DOHH2 (cell line): ENCODE results near the gene COL5A1.

Source experiments
- H3F3A ChIP-seq: fragments of 200-600 bp; sonication (generic), shearing (Covaris generic); 2 replicates; pipeline ENCODE4 v1.6.0; 2016; ENCODE audit warnings: antibody characterized with exemption, mild to moderate bottlenecking; ENCODE audit not compliant: control insufficient read depth, insufficient read depth
- H3K27ac ChIP-seq: fragments of 200-600 bp; sonication (generic); 2 replicates; pipeline ENCODE4 v1.5.1; 2014; ENCODE audit warnings: low read depth, mild to moderate bottlenecking, low read length, moderate library complexity
- H3K27me3 ChIP-seq: fragments of 200-600 bp; sonication (generic); 2 replicates; pipeline ENCODE4 v1.6.1; 2014; ENCODE audit warnings: mild to moderate bottlenecking, low read length, mixed read lengths; ENCODE audit not compliant: control insufficient read depth
- H3K36me3 ChIP-seq: fragments of 200-600 bp; sonication (generic); 2 replicates; pipeline ENCODE4 v1.6.1; 2014; ENCODE audit warnings: mild to moderate bottlenecking, low read length, moderate library complexity, mixed read lengths; ENCODE audit not compliant: control insufficient read depth
- H3K4me1 ChIP-seq: fragments of 200-600 bp; sonication (generic); 2 replicates; pipeline ENCODE4 v1.6.1; 2014; ENCODE audit warnings: mild to moderate bottlenecking, low read length, mixed read lengths; ENCODE audit not compliant: control insufficient read depth
- H3K4me2 ChIP-seq: fragments of 200-600 bp; sonication (generic); 2 replicates; pipeline ENCODE4 v1.6.0; 2014; ENCODE audit warnings: mild to moderate bottlenecking, low read length, moderate library complexity
- H3K4me3 ChIP-seq: fragments of 200-600 bp; sonication (generic); 2 replicates; pipeline ENCODE4 v1.5.1; 2014; ENCODE audit warnings: mild to moderate bottlenecking, low read length, mixed read lengths
- H3K79me2 ChIP-seq: fragments of 200-600 bp; sonication (generic); 2 replicates; pipeline ENCODE4 v1.6.1; 2014; ENCODE audit warnings: mild to moderate bottlenecking, low read length, mixed read lengths; ENCODE audit not compliant: control insufficient read depth
- H3K9me2 ChIP-seq: fragments of 200-600 bp; sonication (generic); replicated peaks from 2 replicates; pipeline ENCODE4 v1.6.1; 2014; ENCODE audit warnings: mild to moderate bottlenecking, low read length, mixed read lengths; ENCODE audit not compliant: control insufficient read depth
- H3K9me3 ChIP-seq: fragments of 200-600 bp; sonication (generic); 2 replicates; pipeline ENCODE4 v1.6.1; 2014; ENCODE audit warnings: antibody characterized with exemption, low read length, mixed read lengths; ENCODE audit not compliant: control insufficient read depth, insufficient read depth
- H4K20me1 ChIP-seq: fragments of 200-600 bp; sonication (generic); 2 replicates; pipeline ENCODE4 v1.6.0; 2014; ENCODE audit warnings: low read depth, mild to moderate bottlenecking, antibody characterized with exemption, low read length, moderate library complexity; ENCODE audit not compliant: control insufficient read depth, insufficient read depth
- EZH2phosphoT487 ChIP-seq: fragments of 200-600 bp; sonication (generic); IDR thresholded peaks from 2 replicates; pipeline ENCODE4 v1.6.1; 2017; ENCODE audit warnings: borderline replicate concordance, mild to moderate bottlenecking, antibody characterized with exemption, low read length, moderate library complexity, mixed read lengths
- TF ChIP-seq, protein P1 (sequence below): fragments of 200-600 bp; sonication (generic); IDR thresholded peaks from one replicate; pipeline ENCODE4 v1.5.1; 2014; ENCODE audit warnings: antibody characterized with exemption, mild to moderate bottlenecking, low read depth, low read length; ENCODE audit not compliant: poor library complexity, severe bottlenecking

Gene COL5A1

DNA sequence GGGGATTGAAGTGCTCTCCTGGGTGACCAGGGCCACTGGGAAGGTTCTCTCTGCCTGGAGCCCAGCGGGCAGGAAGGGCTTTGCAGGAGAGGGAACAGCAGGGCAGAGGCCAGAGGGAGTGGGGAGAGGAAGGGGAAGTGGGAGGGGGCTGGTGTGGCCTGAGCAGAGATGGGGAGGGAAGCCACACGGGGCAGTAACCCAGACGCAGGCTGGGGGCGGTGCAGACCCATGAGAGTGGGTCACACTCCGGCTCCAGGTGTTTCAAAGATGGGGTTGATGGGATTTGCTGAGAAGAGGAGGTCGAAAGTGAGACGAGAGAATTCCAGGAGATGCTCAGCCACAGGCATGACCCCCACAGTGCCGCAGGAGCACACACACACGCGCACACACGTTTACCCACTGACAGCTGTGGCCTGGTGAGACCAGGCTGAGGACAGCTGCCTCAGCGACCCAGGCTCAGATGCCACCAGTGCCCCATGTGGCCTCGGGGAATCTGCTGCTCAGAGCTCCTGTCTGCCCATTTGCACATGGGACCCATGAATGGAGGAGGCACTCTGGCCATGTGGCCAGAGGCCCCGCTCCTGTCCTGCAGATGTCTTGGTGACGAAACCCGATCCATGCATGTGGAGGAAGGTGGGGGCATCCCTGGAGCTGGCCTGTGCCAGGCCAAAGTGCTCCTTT lies 206.3 kb downstream of the COL5A1 start:
- H3K4me1 ChIP-seq: no peaks in the 10 kb centered on the region
- no peaks in the 10 kb centered on the region for H3F3A ChIP-seq
- H3K4me2 ChIP-seq: no peak overlapping the region
- H3K27me3 ChIP-seq: no peaks in the 10 kb centered on the region
- TF ChIP-seq, protein P1, sequence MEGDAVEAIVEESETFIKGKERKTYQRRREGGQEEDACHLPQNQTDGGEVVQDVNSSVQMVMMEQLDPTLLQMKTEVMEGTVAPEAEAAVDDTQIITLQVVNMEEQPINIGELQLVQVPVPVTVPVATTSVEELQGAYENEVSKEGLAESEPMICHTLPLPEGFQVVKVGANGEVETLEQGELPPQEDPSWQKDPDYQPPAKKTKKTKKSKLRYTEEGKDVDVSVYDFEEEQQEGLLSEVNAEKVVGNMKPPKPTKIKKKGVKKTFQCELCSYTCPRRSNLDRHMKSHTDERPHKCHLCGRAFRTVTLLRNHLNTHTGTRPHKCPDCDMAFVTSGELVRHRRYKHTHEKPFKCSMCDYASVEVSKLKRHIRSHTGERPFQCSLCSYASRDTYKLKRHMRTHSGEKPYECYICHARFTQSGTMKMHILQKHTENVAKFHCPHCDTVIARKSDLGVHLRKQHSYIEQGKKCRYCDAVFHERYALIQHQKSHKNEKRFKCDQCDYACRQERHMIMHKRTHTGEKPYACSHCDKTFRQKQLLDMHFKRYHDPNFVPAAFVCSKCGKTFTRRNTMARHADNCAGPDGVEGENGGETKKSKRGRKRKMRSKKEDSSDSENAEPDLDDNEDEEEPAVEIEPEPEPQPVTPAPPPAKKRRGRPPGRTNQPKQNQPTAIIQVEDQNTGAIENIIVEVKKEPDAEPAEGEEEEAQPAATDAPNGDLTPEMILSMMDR: no peak
- no peak for TF ChIP-seq EZH2phosphoT487
- H3K9me3 ChIP-seq: peaks cover 17% of the 10 kb centered on the region
- H3K27ac ChIP-seq: no peak overlapping the region
- no peak overlapping the region for H3K4me3 ChIP-seq
- H3K36me3 ChIP-seq: no peaks in the 10 kb centered on the region
- no peaks in the 10 kb centered on the region for H4K20me1 ChIP-seq
- no peaks in the 10 kb centered on the region for H3K79me2 ChIP-seq
- no peaks in the 10 kb centered on the region for H3K9me2 ChIP-seq

DNA sequence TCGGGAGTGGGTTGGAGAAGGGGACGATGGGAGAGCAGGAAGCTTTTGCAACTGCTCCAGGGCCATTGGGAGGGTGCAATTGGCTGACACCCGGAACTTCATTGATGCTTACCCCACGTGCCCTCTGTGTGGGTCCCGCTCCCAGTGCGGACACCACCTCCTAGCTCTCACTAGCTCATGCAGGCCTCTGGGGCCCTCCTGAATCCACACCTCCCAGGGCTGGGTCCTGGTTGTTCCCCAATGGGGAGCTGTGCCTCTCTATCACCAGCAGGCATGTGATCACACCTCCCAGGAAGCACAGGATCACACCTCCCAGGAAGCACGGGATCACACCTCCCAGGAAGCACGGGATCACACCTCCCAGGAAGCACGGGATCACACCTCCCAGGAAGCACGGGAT lies 206.9 kb downstream of the COL5A1 start:
- Histone ChIP-seq H3K4me3 (no peak overlapping the region), H3F3A (no peaks in the 10 kb centered on the region), H3K4me1 (no peaks in the 10 kb centered on the region), H3K27ac (no peak overlapping the region), H4K20me1 (no peaks in the 10 kb centered on the region), H3K79me2 (no peaks in the 10 kb centered on the region), H3K9me3 (peaks cover 17% of the 10 kb centered on the region), H3K36me3 (no peaks in the 10 kb centered on the region), H3K9me2 (no peaks in the 10 kb centered on the region), H3K27me3 (no peaks in the 10 kb centered on the region), H3K4me2 (no peak overlapping the region)
- TF ChIP-seq EZH2phosphoT487: no peak
- TF ChIP-seq, protein P1: no peak

DNA sequence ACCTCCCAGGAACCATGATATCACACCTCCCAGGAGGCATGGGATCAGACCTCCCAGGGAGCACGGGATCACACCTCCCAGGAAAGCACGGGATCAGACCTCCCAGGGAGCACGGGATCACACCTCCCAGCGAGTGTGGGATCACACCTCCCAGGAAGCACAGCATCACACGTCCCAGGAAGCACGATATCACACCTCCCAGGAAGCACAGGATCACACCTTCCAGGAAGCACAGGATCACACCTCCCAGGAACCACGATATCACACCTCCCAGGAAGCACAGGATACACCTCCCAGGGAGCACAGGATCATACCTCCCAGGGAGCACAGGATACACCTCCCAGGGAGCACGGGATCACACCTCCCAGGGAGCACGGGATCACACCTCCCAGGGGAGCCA lies 209.0 kb downstream of the COL5A1 start:
- Histone ChIP-seq H3K27me3 (no peaks in the 10 kb centered on the region; the same call in 1 of the 2 replicates), H3K9me2 (no peaks in the 10 kb centered on the region), H3K9me3 (peaks cover 17% of the 10 kb centered on the region), H3K27ac (no peak overlapping the region), H4K20me1 (no peaks in the 10 kb centered on the region), H3F3A (no peaks in the 10 kb centered on the region), H3K36me3 (no peaks in the 10 kb centered on the region), H3K79me2 (no peaks in the 10 kb centered on the region), H3K4me3 (no peak overlapping the region), H3K4me2 (no peak overlapping the region), H3K4me1 (no peaks in the 10 kb centered on the region)
- TF ChIP-seq, protein P1: no peak
- TF ChIP-seq EZH2phosphoT487: no peak
